ENCODE results near the gene FHAD1.
"Not testable (repeated sequence)": the region's sequence is repeated elsewhere in the genome, so short reads cannot be mapped to it uniquely, and the experiment has no call there.

Gene FHAD1

DNA sequence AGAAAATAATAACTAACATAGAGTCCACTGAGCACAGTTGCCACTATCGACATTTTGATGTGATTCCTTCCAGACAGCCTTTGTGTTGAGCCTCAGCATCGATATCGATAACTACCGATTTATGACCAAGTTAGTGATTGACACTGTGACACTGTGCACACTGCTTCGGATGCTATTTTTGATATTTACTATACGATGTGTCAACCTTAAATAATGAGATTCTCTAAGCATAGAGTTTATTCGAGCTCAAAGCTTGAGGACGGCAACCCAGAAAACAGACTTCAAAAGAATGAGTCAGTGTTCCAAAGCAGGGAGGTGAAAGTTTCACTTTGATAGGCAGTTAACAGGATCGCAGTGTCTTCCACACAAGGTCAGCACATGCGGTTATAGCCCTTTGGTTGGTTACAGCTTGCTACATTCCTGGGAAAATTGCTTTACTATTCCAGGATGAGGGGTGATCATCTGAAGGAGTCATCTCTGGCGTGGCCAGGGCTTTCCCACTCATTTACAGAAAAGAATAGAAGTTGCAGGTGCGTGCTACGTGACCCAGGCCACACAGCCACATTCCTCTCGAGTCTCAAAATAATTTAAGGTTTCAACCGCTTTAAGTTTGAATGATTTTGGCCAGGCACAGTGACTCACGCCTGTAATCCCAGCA is 109.1 kb downstream of the FHAD1 start:
- no peak for DNase-seq (ENCODE audit: low read depth in 1 of 2, low spot score in 1 of 2)
- in situ Hi-C loops (cut with HindIII; ENCODE audit: low pct_unique_long_range_greater_than_20kb, low sequenced_read_pairs): no loop called here
- TF ChIP-seq JUND (IDR thresholded peaks at IDR 0.05; ENCODE audit: low read depth): no peak

DNA sequence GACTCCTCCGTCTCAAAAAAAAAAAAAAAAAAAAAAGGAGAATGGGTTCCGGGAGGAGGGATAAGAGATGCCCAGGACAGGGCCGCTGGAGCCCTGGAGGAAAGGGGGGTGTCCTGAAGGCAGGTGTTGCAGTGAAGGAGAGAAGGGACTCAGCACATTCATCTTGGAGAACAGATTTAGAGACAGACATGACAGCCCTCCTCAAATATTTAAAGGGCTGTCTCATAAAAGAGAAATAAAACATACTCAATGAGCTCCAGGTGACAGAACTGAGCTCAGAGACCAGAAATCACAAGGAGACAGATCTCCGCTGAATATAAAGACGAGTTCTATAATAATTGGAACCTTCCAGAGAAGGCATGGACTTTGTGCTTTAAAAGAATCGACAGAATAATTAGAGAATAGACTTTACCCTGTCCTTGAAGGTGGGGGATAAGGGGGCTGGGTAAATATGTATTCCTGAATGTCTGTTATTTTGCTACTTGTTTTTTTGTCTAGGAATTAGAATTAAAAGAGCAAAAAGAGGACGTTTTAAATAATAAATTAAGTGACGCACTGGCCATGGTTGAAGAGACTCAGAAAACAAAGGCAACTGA is 110.7 kb downstream of the FHAD1 start:
- in situ Hi-C loops (cut with HindIII; ENCODE audit: low pct_unique_long_range_greater_than_20kb, low sequenced_read_pairs): no loop called here
- DNase-seq (ENCODE audit: low read depth in 1 of 2, low spot score in 1 of 2): no peak
- TF ChIP-seq JUND (IDR thresholded peaks at IDR 0.05; ENCODE audit: low read depth): no peak

- DNase-seq (ENCODE audit: low read depth in 1 of 2, low spot score in 1 of 2): no peak
- in situ Hi-C loops (cut with HindIII; ENCODE audit: low pct_unique_long_range_greater_than_20kb, low sequenced_read_pairs): no loop called here
- TF ChIP-seq JUND (IDR thresholded peaks at IDR 0.05; ENCODE audit: low read depth): no peak
Measured at GRCh38 chr1:15358565-15359133, 111.6 kb downstream of the FHAD1 start.

- DNase-seq (ENCODE audit: low read depth in 1 of 2, low spot score in 1 of 2): no peak
- TF ChIP-seq JUND (IDR thresholded peaks at IDR 0.05; ENCODE audit: low read depth): no peak
- in situ Hi-C loops (cut with HindIII; ENCODE audit: low pct_unique_long_range_greater_than_20kb, low sequenced_read_pairs): no loop called here
Measured at GRCh38 chr1:15360700-15361099, 113.7 kb downstream of the FHAD1 start.

GRCh38 chr1:15362096-15362736 is 115.2 kb downstream of the FHAD1 start:
- no peak for DNase-seq (ENCODE audit: low read depth in 1 of 2, low spot score in 1 of 2)
- in situ Hi-C loops (cut with HindIII; ENCODE audit: low pct_unique_long_range_greater_than_20kb, low sequenced_read_pairs): no loop called here
- no peak for TF ChIP-seq JUND (IDR thresholded peaks at IDR 0.05; ENCODE audit: low read depth)

DNA sequence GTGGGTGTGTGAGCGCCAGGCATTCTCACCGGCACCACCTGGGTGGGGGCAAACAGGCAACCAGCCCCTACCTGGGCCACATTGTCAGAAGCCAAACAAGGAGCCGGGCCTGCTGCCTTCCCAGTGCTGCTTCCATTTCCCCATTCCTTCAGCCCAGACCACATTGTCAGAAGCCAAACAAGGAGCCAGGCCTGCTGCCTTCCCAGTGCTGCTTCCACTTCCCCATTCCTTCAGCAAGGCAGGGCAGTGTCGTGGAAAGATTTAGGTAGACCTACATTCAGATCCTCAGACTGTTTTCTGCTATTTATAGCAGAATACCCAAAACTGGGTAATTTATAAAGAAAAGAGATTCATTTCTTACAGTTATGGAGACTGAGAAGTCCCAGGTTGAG is 115.7 kb downstream of the FHAD1 start:
- in situ Hi-C loops (cut with HindIII; ENCODE audit: low pct_unique_long_range_greater_than_20kb, low sequenced_read_pairs): no loop called here
- no peak for TF ChIP-seq JUND (IDR thresholded peaks at IDR 0.05; ENCODE audit: low read depth)
- no peak for DNase-seq (ENCODE audit: low read depth in 1 of 2, low spot score in 1 of 2)

DNA sequence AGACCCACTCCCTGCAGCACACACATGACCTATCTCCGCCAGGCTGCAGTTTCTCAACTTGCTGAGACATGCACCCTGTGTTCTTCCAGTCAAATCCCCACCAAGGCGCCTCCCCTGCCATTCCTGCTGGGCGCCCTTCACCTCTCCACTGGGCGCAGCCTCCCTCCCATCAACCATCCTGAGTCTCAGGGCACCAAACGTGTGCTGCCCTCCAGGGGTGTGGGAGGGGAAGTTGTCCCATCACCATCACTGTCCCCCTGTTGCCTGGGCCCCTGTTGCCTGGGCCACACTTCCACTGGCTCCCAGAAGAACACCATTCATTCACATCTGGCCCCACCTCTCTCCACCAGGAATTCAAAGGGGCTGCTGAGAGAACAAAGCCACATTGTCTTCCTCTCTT is 117.7 kb downstream of the FHAD1 start:
- TF ChIP-seq JUND (IDR thresholded peaks at IDR 0.05; ENCODE audit: low read depth): no peak
- in situ Hi-C loops (cut with HindIII; ENCODE audit: low pct_unique_long_range_greater_than_20kb, low sequenced_read_pairs): no loop called here
- DNase-seq (ENCODE audit: low read depth in 1 of 2, low spot score in 1 of 2): no peak

DNA sequence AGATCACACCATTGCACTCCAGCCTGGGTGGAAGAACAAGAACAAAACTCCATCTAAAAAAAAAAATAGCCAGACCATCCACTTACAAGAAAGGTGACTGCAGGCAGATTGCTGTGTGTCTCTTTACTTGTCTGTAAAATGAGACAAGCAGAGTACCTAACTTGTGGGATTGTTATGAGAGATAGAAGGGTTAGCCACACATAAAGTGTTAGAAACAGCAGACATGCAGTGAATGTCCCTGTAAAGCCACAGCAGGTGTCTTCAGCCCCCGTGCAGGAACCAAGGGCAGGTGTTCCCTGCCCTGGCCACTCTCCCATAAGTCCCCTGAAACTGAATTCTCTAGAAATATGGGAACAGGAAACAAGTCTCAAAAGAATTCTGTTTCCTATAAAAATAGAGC is 121.9 kb downstream of the FHAD1 start:
- no peak for TF ChIP-seq JUND (IDR thresholded peaks at IDR 0.05; ENCODE audit: low read depth)
- DNase-seq (ENCODE audit: low read depth in 1 of 2, low spot score in 1 of 2): no peak
- in situ Hi-C loops (cut with HindIII; ENCODE audit: low pct_unique_long_range_greater_than_20kb, low sequenced_read_pairs): no loop called here

DNA sequence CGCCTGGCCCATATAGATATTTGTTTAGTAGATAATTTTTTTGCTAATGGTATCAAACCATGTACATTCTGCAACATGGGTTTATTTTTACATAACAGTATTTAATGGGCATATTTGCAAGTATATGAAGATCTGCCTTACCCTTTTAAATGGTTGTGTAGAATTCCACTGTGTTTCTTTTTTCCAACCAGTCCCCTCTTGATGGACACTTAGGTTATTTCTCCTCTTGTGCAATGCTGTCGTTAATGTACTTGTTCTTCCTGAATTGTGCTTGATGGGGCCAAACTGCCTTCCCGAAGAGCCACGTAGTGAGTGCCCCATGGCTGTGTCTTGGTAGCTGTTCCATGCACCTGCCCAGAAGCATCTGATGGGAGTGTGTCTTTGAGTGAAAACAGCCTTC is 123.2 kb downstream of the FHAD1 start:
- DNase-seq (ENCODE audit: low read depth in 1 of 2, low spot score in 1 of 2): no peak
- no peak for TF ChIP-seq JUND (IDR thresholded peaks at IDR 0.05; ENCODE audit: low read depth)
- in situ Hi-C loops (cut with HindIII; ENCODE audit: low pct_unique_long_range_greater_than_20kb, low sequenced_read_pairs): no loop called here

- DNase-seq (ENCODE audit: low read depth in 1 of 2, low spot score in 1 of 2): no peak
- in situ Hi-C loops (cut with HindIII; ENCODE audit: low pct_unique_long_range_greater_than_20kb, low sequenced_read_pairs): no loop called here
- TF ChIP-seq JUND (IDR thresholded peaks at IDR 0.05; ENCODE audit: low read depth): no peak
Measured at GRCh38 chr1:15370781-15371520, 123.9 kb downstream of the FHAD1 start.

DNA sequence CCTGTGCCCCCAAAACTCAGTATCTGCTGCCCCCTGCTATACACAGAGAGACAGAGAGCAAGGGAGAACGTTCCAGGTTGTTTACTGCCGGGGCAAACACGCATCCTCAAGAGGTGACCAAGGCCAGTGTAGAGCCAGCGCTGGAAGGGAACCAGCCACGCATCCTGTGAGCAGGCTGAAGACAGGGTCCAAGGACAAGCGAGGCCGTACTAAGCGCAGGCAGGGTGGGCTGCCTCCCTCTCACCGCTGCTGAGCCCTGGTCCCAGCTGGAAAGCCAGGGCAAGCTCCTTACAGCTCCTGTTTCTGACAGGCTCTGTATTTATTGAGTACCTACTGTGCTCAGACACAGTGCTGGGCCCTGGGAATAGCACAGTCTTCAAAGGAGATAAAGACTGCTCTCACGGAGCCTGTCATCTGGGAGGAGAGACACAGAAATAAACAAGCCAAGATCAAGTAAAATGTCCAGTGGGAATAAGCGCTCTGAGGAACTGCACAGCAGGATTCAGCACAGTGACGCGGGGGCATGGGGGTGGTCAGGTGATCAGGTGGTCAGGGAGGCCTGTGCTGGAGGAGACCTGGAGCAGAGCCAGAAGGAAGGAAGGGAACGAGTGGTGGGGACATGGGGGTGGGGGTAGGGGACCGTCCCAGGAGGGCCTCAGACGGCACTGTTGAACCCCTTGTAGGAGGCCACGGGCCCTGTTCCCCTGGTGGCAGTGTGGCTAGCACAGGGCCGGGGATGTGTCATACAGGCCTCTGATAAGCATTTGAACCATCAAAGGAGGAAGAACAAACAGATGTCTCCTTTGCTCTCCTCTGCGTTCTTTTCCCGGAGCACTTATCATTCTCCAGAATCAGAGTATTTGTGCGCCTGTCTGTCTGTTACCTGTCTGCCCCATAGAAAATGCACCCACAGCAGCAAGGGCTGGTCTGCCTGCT is 124.9 kb downstream of the FHAD1 start:
- DNase-seq (ENCODE audit: low read depth in 1 of 2, low spot score in 1 of 2): no peak
- TF ChIP-seq JUND (IDR thresholded peaks at IDR 0.05; ENCODE audit: low read depth): no peak
- in situ Hi-C loops (cut with HindIII; ENCODE audit: low pct_unique_long_range_greater_than_20kb, low sequenced_read_pairs): no loop called here

DNA sequence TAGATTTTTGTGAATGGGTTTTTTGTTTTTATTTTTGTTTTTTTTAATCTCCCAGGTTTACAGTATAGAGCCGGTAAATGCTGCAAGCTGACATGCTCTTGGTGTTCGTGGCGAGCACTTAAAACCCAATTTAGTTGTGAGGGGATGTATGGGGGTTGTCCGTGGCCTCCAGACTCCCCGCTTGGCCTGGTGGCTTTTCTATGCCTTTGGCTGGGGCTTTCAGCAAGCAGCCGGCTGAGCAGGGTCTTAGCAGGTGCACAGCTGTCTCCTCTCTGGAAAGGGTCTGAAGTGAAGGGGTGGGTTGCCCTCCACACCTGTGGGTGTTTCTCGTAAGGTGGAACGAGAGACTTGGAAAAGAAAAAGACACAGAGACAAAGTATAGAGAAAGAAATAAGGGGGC is 131.7 kb downstream of the FHAD1 start:
- DNase-seq (ENCODE audit: low read depth in 1 of 2, low spot score in 1 of 2): no peak
- in situ Hi-C loops (cut with HindIII; ENCODE audit: low pct_unique_long_range_greater_than_20kb, low sequenced_read_pairs): no loop called here
- no peak for TF ChIP-seq JUND (IDR thresholded peaks at IDR 0.05; ENCODE audit: low read depth)

GRCh38 chr1:15379151-15379550 is 132.1 kb downstream of the FHAD1 start:
- in situ Hi-C loops (cut with HindIII; ENCODE audit: low pct_unique_long_range_greater_than_20kb, low sequenced_read_pairs); DNase-seq (ENCODE audit: low read depth in 1 of 2, low spot score in 1 of 2): not testable (repeated sequence)
